Dendritic cell treated with granulocyte-macrophage colony-stimulating factor and Interleukin-4, amounts not matched to agents 40 ng/mL and 50 ng/mL, for 4 days (primary cell): Measurements from ENCODE around the gene IQCE.

Experiments used
- H3K27ac Mint-ChIP-seq: one replicate; pipeline ENCODE4 v1.8.0; 2022; ENCODE audit warnings: mild to moderate bottlenecking, mixed read lengths
- H3K27me3 Mint-ChIP-seq: one replicate; pipeline ENCODE4 v1.8.0; 2022; ENCODE audit warnings: mild to moderate bottlenecking, mixed read lengths
- H3K36me3 Mint-ChIP-seq: one replicate; pipeline ENCODE4 v1.8.0; 2022; ENCODE audit warnings: low read depth, mixed read lengths
- H3K4me1 Mint-ChIP-seq: one replicate; pipeline ENCODE4 v1.8.0; 2022; ENCODE audit warnings: low read depth, mixed read lengths
- H3K4me3 Mint-ChIP-seq: one replicate; pipeline ENCODE4 v1.8.0; 2022; ENCODE audit warnings: mild to moderate bottlenecking, moderate library complexity, mixed read lengths
- H3K9me3 Mint-ChIP-seq: one replicate; pipeline ENCODE4 v1.8.0; 2022; ENCODE audit warnings: mixed read lengths
- intact Hi-C: fragments of 100-400 bp; cut with micrococcal nuclease; formaldehyde crosslinking; loops from one replicate; pipeline ENCODE4 v1.15.0; 2022

Gene IQCE

DNA sequence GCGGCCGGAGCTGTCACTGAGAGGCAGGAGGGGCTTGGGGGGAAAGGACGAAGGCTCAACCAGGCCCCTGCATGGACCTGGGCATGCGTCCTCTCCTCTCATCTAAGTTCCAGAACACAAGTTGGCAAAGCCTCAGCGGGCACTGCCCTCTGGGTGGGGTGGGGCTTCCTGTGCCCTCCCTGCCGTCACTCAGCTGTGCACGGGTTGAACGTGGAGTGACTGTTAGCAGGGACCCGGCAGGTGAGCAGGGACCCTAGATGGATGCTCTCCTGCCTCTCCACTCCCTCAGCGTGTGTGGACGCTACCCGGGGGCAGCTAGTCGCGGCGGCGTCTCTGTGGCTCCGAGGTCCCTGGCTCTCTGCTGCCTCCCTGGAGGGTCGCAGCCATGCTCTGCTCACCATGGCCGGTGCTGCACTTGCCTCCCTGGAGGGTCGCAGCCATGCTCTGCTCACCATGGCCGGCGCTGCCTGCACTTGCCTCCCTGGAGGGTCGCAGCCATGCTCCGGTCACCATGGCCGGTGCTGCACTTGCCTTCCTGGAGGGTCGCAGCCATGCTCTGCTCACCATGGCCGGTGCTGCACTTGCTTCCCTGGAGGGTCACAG is 36.6 kb downstream of the IQCE start:
- Mint-ChIP-seq H3K36me3 (peaks cover 94% of the 10 kb centered on the region), H3K27me3 (no peaks in the 10 kb centered on the region), H3K27ac (no peak overlapping the region), H3K4me1 (no peaks in the 10 kb centered on the region), H3K4me3 (no peak overlapping the region), H3K9me3 (no peaks in the 10 kb centered on the region)
- intact Hi-C loops: no loop called here

DNA sequence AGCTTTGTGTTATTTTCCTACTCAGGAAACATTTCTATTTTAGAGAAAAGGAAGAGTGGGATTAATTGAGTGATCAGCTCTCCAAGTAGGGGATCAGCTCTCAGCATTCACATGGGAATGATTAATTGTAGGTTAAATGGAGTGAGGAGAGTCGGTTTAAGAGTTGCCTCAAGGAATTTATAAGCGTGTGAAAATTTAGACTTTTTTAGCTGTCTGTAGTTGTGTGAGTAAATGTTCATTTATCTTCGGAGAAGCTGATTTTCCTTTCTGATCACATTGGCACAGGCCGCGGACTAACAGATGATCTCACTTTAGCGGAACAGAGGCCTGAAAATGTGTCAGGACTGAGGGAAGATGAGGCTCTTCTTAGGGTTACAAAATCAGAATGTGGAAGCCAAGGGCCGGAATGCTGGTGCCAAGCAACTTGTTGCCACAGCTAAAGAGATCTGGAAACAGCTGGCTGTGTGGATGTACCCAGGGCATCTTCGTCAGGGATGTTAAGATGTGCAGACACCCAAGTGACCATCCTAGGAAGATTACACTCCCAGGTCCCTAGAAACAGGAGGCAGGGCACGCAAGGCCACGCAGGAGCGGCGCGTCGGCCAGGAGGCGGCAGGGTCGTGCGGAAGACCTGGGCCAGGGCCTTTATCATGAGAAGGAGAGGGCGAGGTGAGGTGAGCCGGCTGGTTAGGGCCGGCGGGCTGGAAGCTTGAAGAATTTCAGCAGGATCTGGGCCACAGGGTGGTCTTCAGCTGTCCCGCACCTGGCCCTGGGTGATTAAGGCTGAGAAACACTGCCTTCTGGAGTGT is 37.9 kb downstream of the IQCE start:
- H3K27ac Mint-ChIP-seq: no peak overlapping the region
- intact Hi-C loops: no loop called here
- H3K27me3 Mint-ChIP-seq: no peaks in the 10 kb centered on the region

DNA sequence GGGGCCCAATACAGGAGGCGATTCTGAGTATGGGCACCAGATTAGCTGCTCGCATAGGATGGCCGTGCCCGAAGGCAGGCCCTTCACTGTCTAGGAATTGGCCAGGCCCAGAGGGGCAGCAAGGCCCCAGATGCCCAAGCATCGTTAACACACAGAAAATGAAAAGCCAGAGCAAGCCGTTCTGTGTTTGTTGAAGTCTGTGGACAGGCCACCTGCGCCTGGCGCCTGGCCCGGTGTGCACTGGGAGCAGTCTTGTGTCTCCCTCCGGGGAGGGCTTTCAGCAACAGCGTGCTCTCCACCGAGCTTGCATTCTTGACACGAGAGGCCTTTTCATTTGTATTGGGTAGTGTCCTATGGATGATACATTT is 38.5 kb downstream of the IQCE start:
- no peak overlapping the region for H3K4me3 Mint-ChIP-seq
- H3K27me3 Mint-ChIP-seq: no peaks in the 10 kb centered on the region
- peaks cover 7% of the 10 kb centered on the region for H3K4me1 Mint-ChIP-seq
- intact Hi-C loops: no loop called here
- H3K27ac Mint-ChIP-seq: no peak overlapping the region
- H3K9me3 Mint-ChIP-seq: no peaks in the 10 kb centered on the region
- H3K36me3 Mint-ChIP-seq: peaks cover 95% of the 10 kb centered on the region

More for the DNA sequence above, 37.9 kb downstream of the IQCE start:
- no peaks in the 10 kb centered on the region for H3K9me3 Mint-ChIP-seq
- H3K4me1 Mint-ChIP-seq: peaks cover under 1% of the 10 kb centered on the region
- H3K4me3 Mint-ChIP-seq: no peak overlapping the region
- peaks cover 94% of the 10 kb centered on the region for H3K36me3 Mint-ChIP-seq

DNA sequence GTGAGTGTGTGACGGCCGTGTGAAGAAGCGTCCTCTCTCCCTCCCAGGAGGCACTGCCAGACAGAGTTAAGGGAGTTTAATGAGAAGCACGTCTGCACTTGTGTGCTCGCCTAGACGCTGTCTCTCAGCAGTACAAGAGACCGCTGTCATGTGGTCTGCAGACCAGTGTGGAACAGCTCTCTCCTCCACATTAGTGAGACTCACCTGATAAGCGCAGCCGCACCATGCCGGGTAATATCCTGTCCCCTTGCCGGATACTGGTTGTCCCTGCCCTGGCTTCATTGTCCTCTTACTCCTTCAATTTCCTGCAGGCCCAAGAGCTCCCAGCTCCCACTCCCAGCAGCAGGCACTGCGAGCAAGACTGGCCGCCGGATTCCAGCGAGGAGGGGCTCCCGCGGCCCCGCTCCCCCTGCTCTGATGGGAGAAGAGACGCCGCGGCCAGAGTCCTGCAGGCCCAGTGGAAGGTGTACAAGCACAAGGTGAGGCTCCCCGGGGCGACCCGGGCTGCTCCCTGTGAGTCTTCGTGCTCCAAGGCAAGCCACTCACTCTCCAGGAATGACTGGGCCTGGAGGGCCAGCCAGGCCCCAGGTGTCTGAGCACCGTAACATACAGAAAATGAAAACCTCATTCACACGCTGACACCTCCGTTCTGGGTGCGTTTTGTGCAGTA is 39.5 kb downstream of the IQCE start:
- H3K4me1 Mint-ChIP-seq: peaks cover 17% of the 10 kb centered on the region
- peaks cover 95% of the 10 kb centered on the region for H3K36me3 Mint-ChIP-seq
- no peak overlapping the region for H3K4me3 Mint-ChIP-seq
- no peak overlapping the region for H3K27ac Mint-ChIP-seq
- intact Hi-C loops: no loop called here
- no peaks in the 10 kb centered on the region for H3K27me3 Mint-ChIP-seq
- H3K9me3 Mint-ChIP-seq: no peaks in the 10 kb centered on the region

DNA sequence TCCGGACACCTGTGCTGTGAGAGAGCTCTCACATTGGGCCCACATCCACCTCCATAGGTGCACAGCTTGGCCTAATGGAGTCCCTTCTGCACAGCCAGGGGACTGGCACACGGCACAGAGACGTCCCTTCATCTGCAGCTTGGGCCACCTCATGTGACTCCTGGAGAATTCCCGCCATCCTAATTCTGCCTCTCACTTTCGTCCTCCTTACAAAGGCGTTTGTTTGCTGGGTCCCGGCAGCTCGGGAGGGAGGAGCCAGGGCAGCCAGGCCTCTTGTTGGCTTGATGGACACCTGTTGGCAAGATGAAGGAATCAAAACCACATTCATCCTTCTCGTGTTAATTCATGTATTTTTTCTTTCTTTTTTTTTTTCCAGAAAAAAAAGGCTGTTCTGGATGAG is 42.3 kb downstream of the IQCE start:
- Mint-ChIP-seq H3K36me3 (peaks cover 90% of the 10 kb centered on the region), H3K4me1 (peaks cover 26% of the 10 kb centered on the region), H3K27me3 (no peaks in the 10 kb centered on the region), H3K4me3 (no peak overlapping the region), H3K27ac (no peak overlapping the region), H3K9me3 (no peaks in the 10 kb centered on the region)
- intact Hi-C loops: no loop called here

DNA sequence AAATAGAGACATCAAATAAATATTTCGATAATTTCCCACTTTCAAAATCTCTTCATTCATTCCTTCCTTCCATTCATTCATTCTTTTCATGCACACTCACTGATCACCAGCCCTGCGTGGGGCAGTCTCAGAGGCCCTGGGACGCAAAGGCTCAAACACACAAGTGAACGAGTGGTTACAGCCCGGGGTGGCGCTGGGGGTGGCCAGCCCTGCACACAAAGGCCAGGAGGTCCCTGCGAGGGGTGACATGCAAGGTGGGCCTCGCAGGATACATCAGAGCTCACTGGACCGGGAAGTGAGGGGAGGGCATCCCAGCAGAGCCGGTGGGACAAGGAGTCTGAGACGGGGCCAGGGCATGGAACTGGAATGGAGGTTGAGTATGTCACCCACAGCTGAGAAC is 43.1 kb downstream of the IQCE start:
- peaks cover 34% of the 10 kb centered on the region for H3K4me1 Mint-ChIP-seq
- H3K36me3 Mint-ChIP-seq: peaks cover 82% of the 10 kb centered on the region
- H3K27me3 Mint-ChIP-seq: no peaks in the 10 kb centered on the region
- intact Hi-C loops: no loop called here
- no peak overlapping the region for H3K4me3 Mint-ChIP-seq
- H3K9me3 Mint-ChIP-seq: no peaks in the 10 kb centered on the region
- peak overlapping the region; percentile 79 for H3K27ac Mint-ChIP-seq

DNA sequence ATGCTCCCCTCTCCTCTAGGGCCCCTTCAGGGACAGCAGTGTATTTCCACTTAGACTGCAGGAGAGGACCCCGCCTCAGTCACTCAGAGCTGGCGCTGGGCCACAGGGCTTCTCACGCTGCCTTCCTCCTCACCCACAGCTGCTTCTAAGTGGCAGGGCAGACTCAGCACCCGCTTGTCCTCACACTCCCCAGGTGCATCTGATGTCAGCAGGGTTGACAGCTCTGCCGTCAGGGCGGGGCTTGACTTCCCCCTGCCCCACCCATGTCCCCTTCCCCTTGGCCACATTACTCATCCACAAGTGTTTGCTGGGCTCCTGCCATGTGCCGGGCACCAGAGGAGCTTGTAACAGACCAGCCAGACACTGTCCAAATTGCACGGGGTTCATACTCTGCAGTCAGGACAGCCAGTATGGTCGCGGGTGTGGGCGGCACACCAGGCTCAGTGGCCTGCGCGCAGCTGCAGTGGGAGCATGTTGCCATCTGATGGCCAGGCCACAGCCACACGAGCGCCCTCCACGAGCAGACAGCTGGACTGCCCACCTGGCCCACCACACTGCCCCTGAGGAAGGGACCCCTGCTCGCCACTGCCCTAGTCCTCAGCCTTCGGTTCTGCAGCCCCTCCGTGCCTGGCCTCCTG is 43.7 kb downstream of the IQCE start:
- H3K27me3 Mint-ChIP-seq: no peaks in the 10 kb centered on the region
- H3K4me1 Mint-ChIP-seq: peaks cover 40% of the 10 kb centered on the region
- peaks cover 76% of the 10 kb centered on the region for H3K36me3 Mint-ChIP-seq
- no peaks in the 10 kb centered on the region for H3K9me3 Mint-ChIP-seq
- intact Hi-C loops: no loop called here
- H3K4me3 Mint-ChIP-seq: no peak overlapping the region
- peak overlapping the region; percentile 79 for H3K27ac Mint-ChIP-seq

DNA sequence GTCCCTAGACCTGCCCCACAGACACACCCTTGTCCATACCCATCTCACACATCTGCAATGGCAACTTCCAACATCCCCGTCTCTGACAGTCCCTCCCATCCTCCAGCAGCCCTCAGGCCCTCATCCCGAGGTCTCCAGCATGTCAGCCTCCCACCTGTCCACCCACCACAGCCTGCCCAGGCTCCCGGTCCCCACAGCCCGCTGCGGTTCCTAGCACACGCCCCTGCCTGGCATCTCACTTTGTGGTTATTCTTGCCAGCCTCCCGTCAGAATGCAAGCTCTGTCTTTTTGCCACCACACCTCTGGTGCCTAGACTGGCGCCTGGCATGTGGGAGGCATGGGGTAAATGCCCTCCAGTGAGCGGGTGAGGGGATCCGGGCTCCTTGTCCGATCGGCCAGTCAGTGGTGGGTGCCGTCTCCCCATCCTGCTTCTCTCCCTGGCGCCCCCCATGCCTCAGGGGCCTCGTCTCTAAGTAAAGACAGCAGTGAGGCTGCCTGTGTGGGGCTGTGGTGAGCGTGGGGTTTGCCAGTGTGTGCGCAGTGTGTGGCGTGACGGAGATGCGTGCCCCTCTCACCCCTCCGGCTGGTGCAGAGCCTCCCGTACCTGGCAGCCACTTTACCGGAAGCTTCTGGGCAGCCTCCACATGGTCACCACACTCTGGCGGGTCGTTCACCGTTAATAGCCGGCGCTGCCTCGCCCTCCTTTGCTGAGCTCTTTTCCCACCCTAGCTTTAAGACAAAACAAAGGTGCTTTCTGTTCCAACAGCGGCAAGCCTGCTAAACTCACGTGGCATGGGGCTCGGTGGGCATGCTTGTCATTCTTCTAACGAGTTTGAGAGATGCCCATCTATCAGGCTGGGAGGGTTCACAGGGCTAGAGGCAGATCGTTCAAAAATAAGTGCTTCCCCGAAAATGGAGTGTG is 44.5 kb downstream of the IQCE start:
- peak overlapping the region; percentile 79 for H3K27ac Mint-ChIP-seq
- H3K4me1 Mint-ChIP-seq: peaks cover 48% of the 10 kb centered on the region
- no peaks in the 10 kb centered on the region for H3K27me3 Mint-ChIP-seq
- intact Hi-C loops: no loop called here
- H3K4me3 Mint-ChIP-seq: no peak overlapping the region
- no peaks in the 10 kb centered on the region for H3K9me3 Mint-ChIP-seq
- H3K36me3 Mint-ChIP-seq: peaks cover 72% of the 10 kb centered on the region

DNA sequence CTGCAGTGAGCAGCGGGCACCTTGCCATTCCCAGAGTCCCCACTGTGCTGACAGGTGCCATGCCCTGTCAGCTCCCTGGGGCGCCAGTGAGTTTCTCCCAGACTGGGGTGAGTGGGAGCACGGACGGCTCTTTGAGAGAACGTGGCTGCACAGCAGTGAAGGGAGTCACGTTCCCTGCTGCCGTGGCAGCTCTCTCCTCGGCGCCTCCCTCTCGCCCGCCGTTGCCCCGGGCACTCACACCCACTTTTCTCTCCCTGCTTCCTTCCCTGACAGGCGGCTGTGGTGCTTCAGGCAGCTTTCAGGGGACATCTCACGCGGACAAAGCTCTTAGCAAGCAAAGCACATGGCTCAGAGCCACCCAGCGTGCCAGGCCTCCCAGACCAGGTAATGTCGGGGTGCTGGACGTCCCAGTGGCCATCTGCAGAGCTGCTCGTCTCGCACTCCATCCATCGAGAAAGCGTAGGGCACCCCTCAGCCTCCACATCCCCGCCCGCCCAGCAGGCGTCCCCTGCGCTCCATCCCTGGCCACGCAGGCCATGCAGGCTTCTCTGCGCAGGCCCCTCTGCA is 45.9 kb downstream of the IQCE start:
- H3K36me3 Mint-ChIP-seq: peaks cover 58% of the 10 kb centered on the region
- no peaks in the 10 kb centered on the region for H3K9me3 Mint-ChIP-seq
- H3K27me3 Mint-ChIP-seq: no peaks in the 10 kb centered on the region
- peaks cover 58% of the 10 kb centered on the region for H3K4me1 Mint-ChIP-seq
- peak overlapping the region; percentile 79 for H3K27ac Mint-ChIP-seq
- no peak overlapping the region for H3K4me3 Mint-ChIP-seq
- intact Hi-C loops: loop anchor here (5.0 kb wide), 1 partner anchor 43 kb away; no protein-coding TSS in a partner anchor

DNA sequence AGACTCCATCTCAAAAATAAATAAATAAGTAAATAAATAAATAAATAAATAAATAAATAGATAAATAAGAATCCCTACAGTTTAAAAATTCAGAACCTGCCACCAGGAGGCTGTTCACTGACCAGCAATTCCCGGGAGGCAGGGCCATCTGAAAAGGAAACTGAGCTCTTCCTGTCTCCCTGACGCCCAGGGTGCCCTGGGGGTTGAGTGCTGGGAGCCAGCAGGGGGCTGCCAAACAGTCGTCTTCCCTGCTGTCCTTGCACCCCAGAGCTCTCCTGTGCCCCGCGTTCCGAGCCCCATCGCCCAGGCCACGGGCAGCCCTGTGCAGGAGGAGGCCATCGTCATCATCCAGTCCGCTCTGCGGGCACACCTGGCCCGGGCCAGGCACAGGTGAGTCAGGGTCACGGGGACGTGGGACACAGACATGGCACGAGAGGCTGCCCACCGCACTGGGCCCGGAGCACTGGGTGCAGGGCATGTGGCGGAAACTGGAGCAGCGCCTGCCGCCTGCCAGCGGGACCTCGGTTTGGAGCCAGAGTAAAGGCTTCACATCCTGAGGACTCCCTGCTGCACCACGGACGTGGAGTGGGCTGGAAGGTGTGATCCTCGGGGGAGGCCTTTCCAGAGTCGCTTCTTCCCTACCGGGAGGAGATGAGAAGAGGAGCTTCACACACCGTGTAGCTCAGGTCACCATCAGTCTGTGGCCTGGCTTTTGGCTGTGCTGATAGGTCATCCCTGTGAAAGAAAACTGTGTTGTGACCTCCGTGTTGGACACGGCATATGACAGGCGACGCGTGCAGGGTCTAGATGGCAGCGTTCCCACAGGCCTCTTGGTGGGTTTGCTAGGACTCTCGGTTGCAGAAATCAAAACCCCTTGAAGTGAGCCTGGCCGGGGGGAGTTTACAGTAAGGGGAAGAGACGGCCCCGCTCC is 47.1 kb downstream of the IQCE start:
- intact Hi-C loops: loop anchor here (5.0 kb wide), 1 partner anchor 41 kb away; no protein-coding TSS in a partner anchor
- peaks cover 70% of the 10 kb centered on the region for H3K4me1 Mint-ChIP-seq

DNA sequence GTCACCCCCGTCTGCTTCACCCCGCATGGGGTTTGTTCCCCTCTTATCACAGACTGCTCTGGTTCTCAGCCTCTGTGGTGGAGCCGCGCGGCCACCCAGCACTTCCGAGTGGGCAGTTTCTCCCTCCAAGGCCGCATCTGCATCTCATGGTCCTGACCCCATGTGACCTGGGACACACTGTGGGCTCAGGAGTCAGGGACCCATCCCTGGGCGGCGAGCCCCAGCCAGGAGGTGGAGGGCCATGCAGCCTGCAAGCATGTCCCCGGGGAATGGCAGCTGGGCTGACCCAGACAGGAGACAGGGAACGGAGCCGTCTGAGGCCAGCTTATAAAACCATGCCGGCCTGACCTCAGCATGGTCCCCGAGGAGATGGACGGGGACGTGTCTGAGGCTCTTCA is 47.8 kb downstream of the IQCE start:
- no peaks in the 10 kb centered on the region for H3K9me3 Mint-ChIP-seq
- H3K36me3 Mint-ChIP-seq: peaks cover 55% of the 10 kb centered on the region
- peak overlapping the region; percentile 99 for H3K27ac Mint-ChIP-seq
- intact Hi-C loops: loop anchor here (5.0 kb wide), 1 partner anchor 41 kb away; no protein-coding TSS in a partner anchor
- no peaks in the 10 kb centered on the region for H3K27me3 Mint-ChIP-seq
- no peak overlapping the region for H3K4me3 Mint-ChIP-seq
- H3K4me1 Mint-ChIP-seq: peaks cover 77% of the 10 kb centered on the region

More for the DNA sequence above, 47.1 kb downstream of the IQCE start:
- Mint-ChIP-seq H3K27ac (peak overlapping the region; percentile 99), H3K4me3 (no peak overlapping the region), H3K9me3 (no peaks in the 10 kb centered on the region), H3K36me3 (peaks cover 56% of the 10 kb centered on the region), H3K27me3 (no peaks in the 10 kb centered on the region)
